22Rv1 (cell line): ENCODE data around the gene COX8A.

Experiments
- CTCF ChIP-seq: fragments of 450-650 bp; IDR thresholded peaks from 2 replicates; pipeline ENCODE4 v1.5.1; 2017; ENCODE audit warnings: mild to moderate bottlenecking
- ZFX ChIP-seq: fragments of 450-650 bp; IDR thresholded peaks from 2 replicates; pipeline ENCODE4 v1.6.1; 2017; ENCODE audit warnings: antibody characterized with exemption, borderline replicate concordance

DNA sequence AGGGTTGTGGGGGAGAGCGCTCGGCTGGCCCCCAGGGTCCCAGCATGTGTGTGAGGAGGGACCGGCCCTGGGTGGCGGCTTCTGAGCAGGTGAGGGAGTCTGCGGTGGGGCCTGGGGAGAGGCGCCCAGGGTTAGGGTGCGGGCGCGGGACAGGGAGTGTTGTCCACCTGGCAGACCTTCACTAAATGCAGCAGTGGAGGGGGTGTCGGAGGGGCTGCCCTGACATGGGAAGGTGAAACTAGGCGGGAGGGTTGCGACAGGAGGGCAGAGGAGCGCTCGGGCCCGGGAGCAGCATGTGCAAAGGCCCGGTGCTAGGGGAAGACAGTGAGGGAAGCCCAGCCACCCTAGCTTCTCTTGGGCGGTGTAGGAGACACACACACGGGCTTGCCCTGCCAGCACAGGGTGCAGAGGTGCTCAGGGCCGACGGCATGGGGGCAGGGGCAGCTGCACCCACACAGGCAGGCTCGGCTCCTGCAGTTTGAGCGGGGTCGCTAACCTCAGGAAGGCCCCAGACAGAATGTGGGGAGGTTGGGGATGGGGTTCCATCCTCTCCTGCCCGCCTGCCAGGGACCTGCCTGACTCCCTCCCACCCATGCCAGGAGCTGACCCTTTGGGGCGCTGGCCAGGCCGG lies 34.0 kb downstream of the COX8A start:
- TF ChIP-seq CTCF (no peak), ZFX (no peak)
